Stimulated activated CD4-positive, alpha-beta T cell treated with anti-CD3 and anti-CD28 coated beads, Interleukin-1b, Interleukin-23, amount 100 ng/mL, for 24 hours (primary cell): ENCODE results near the gene PYM1.
"Not testable (repeated sequence)": the region's sequence is repeated elsewhere in the genome, so short reads cannot be mapped to it uniquely, and the experiment has no call there.

Experiments
- DNase-seq, 4 experiments: peaks; one replicate each; pipeline ENCODE4 v3.0.0-alpha.2; 2020; ENCODE audit warnings: low read depth in 4 of 4, low spot score in 1 of 4

Gene PYM1

GRCh38 chr12:55915482-55915859 is 12.2 kb downstream of the PYM1 start:
- no peak for DNase-seq

- DNase-seq = no peak
Measured at GRCh38 chr12:55912908-55913307, 14.8 kb downstream of the PYM1 start.

DNA sequence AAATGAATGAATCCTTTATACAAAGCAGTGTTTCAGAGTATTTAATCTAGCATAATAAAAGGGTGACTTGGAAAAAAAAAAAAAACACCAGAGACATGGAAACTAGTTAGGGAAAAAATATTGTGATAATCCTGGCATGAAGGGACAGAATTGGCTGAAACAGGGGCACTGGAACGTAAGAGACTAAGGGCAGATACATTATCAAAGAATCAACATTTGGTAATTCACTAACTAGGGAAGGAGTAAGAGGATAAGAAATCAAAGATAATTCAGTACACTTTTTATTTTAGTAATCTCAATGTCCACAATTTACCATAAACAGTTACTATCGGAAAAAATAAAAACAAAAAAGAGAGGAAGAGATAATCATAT is 18.2 kb downstream of the PYM1 start:
- no peak for DNase-seq

DNA sequence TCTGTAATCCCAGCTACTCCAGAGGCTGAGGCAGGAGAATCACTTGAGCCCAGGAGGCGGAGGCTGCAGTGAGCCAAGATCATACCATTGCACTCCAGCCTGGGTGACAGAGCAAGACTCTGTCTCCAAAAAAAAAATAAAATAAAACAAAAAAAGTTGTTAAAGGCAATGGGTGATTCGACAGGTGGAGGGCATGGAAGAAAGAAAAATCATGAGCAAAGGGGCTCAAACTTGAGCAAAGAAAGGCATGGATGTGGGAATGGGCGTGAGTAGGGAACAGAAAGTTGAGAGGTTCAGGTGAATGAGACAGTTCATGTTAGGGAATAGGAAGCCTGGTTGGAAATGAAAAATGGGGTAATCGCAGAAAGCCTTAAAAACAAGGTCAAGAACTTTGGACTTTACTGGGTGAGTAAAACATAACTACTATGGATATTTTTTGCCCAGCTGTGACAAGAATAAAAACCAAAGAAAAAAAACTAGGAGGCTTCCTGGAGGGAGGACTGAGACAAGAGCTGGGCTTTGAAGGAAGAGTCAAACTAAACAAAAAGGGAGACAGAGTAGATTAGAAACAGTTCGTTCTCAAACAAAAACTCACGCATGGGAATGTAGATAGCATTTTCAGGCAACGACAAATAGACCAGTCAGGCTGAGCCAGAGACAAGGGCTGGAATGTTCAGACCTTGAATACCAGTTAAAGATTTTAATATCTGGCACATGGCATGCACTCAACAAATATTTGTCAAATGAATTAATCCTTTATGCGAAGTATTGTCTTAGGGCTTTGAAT is 18.8 kb downstream of the PYM1 start:
- no peak for DNase-seq

DNA sequence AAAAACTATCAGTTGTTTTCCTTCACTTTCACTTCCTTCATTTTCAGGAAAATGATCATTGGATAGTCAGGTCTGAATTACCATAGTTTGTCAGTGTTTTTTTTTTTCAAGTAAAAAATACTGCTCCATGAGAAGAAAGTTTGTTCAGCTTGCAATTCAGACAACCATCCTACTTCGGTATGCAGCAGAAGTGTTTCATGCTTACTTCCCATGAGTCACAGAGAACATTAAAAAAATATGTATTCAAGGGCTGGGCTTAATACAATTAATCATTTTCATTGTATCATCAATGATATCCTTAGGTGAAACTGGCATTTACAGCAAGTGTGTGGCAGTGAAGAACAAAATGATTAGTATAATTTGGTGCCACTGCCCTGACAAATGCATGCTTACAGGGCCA is 21.6 kb downstream of the PYM1 start:
- DNase-seq = no peak

- no peak for DNase-seq
Measured at GRCh38 chr12:55901881-55902490, 25.7 kb downstream of the PYM1 start.

- peak in 1 of 4 experiments; percentile 17 for DNase-seq
Measured at GRCh38 chr12:55899082-55899481, 28.6 kb downstream of the PYM1 start.

- no peak for DNase-seq
Measured at GRCh38 chr12:55893723-55894122, 34.0 kb downstream of the PYM1 start.

DNA sequence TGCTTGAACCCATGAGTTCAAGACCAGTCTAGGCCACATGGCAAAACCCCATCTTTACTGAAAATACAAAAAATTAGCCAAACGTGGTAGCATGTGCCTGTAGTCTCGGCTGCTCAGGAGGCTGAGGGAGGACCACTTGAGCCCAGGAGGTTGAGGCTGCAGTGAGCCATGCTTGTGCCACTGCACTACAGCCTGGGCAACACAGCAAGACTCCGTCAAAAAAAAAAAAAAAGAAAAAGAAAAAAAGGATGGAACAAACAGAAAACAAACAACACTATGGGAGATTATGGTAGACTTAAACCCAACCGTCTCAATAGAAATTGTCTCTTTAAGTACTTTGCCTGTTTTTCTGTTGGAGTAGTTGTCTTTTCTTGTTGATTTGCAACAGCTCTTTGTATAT is 36.4 kb downstream of the PYM1 start:
- DNase-seq = no peak

- no peak for DNase-seq
Measured at GRCh38 chr12:55885113-55885512, 42.6 kb downstream of the PYM1 start.

- DNase-seq = no peak
Measured at GRCh38 chr12:55877824-55878223, 49.9 kb downstream of the PYM1 start.

DNA sequence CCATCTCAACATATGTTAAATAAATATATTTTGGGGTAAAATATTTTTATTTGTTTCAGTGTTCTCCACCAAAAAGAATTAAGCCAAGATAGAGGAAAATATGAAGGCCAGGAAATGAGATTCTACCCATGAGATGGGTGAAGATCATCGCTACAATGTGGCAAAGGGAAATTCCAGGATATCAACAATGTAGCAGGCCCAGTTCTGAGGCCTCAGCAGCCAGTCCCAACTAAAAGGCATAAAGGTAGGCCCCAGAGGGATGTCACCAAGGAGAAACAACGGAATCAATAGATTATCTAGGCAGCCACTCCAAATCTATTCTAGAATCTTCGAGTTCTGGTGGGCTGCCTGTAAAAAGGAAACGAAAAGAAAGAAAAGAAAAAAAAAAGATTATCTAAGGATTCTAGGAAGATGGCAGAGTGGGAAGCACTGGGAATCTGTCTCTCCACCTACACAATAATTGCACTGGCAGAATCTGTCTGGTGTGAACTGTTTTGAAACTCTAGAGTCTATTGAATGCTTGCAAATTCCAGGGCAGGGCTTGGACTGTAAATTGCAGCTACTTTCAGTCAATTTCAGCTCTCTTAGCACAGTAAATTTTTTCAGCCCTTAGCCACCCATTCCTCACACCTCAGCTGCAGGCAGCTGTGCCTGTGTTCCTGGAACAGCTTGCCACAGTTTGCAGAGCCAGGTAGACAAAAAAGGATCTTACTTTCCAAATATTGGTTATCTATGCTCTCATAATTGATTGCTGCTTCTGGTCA is 51.8 kb downstream of the PYM1 start:
- DNase-seq = no peak

GRCh38 chr12:55874443-55874842 is 53.3 kb downstream of the PYM1 start:
- no peak for DNase-seq

GRCh38 chr12:55866454-55867004 is 61.2 kb downstream of the PYM1 start:
- DNase-seq = not testable (repeated sequence)

- DNase-seq = no peak
Measured at GRCh38 chr12:55865327-55865726, 62.4 kb downstream of the PYM1 start.

GRCh38 chr12:55862931-55863330 is 64.8 kb downstream of the PYM1 start:
- not testable (repeated sequence) for DNase-seq

DNA sequence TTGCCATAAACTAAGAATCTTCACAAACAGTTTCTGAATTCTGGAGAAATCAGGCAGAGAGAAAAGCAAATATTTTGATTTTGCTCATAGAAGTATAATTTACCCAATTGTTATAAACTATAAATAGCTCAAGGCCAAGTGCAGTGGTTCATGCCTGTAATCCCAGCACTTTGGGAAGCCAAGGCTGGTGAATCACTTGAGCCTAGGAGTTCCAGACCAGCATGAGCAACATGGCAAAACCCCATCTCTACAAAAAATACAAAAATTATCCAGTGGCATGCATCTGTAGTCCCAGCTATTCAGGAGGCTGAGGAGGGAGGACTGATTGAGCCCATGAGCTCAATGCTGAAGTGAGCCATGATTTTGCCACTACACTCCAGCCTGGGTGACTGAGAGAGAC is 65.4 kb downstream of the PYM1 start:
- no peak for DNase-seq

- DNase-seq = no peak
Measured at GRCh38 chr12:55861871-55862270, 65.8 kb downstream of the PYM1 start.

GRCh38 chr12:55861396-55861795 is 66.3 kb downstream of the PYM1 start:
- no peak for DNase-seq

- DNase-seq = no peak
Measured at GRCh38 chr12:55852740-55853139, 75.0 kb downstream of the PYM1 start.
